Calu3 (cell line): Measurements from ENCODE around the gene MOCS2. TPM values are rescaled to one million over a fixed set of nuclear protein-coding genes. Genes with fewer than 3 reads are reported as not detected.

ENCODE experiments used
- BruUV-seq: library from RNA; stranded (reverse); fragments of 400-500 nt; replicated peaks from 2 replicates; lab custom pipeline; 2021; lab: Mats Ljungman, UMichigan
- CTCF ChIA-PET: fragments of 300-600 bp; sonication (Branson Sonifier 250); formaldehyde crosslinking; loops from one replicate; lab custom pipeline; 2022; ENCODE audit warnings: antibody characterized with exemption; lab: Charles Lee
- DNase-seq: peaks from one replicate; pipeline ENCODE4 v3.0.0; 2022
- H3K27ac Mint-ChIP-seq: one replicate; pipeline ENCODE4 v1.8.0; 2022; ENCODE audit warnings: mixed read lengths; ENCODE audit not compliant: unreplicated experiment
- H3K27me3 Mint-ChIP-seq: one replicate; pipeline ENCODE4 v1.8.0; 2022; ENCODE audit warnings: mixed read lengths; ENCODE audit not compliant: unreplicated experiment
- H3K36me3 Mint-ChIP-seq: one replicate; pipeline ENCODE4 v1.8.0; 2022; ENCODE audit warnings: mild to moderate bottlenecking, moderate library complexity, mixed read lengths; ENCODE audit not compliant: insufficient read depth, unreplicated experiment
- H3K4me1 Mint-ChIP-seq: one replicate; pipeline ENCODE4 v1.8.0; 2022; ENCODE audit warnings: mild to moderate bottlenecking, low read depth, mixed read lengths; ENCODE audit not compliant: unreplicated experiment
- H3K4me3 Mint-ChIP-seq: one replicate; pipeline ENCODE4 v1.8.0; 2022; ENCODE audit warnings: mild to moderate bottlenecking, low read depth, moderate library complexity, mixed read lengths; ENCODE audit not compliant: unreplicated experiment
- H3K9me3 Mint-ChIP-seq: one replicate; pipeline ENCODE4 v1.8.0; 2022; ENCODE audit warnings: low read depth, mixed read lengths; ENCODE audit not compliant: unreplicated experiment
- intact Hi-C: fragments of 100-400 bp; cut with micrococcal nuclease; formaldehyde crosslinking; loops from one replicate; pipeline ENCODE4 v1.10.0; 2022; ENCODE audit not compliant: unreplicated experiment
- total RNA-seq: library from RNA; stranded (reverse); gene quantifications from 2 replicates; pipeline ENCODE4 v1.2.3, GENCODE V29; 2022
- TF ChIP-seq, protein P1 (sequence below): fragments of 200-600 bp; IDR thresholded peaks from one replicate; pipeline ENCODE4 v1.8.0; 2022; ENCODE audit warnings: antibody characterized with exemption; ENCODE audit not compliant: unreplicated experiment

The MOCS2 gene
- total RNA-seq, 1 experiment from 2014 or later: 42.6 TPM

DNA sequence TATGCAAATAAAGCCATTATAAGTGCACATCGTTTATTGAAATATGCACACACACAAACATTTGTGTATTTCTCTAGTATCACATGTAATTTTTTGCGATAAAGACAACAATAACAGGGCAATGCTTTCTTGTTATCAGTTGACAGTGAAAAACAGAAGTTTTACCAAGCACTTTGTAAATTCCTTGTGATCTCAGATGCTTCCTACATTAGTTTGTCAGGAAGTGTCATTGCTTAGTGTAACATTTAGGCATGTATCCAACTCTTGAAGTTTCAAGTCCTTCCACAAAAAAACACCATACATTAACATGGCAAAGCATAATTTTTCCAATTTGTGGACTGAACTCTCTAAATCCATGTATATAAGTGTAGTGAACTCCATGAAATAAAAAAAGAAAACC, 46.4 kb downstream of the MOCS2 start:
- Mint-ChIP-seq H3K4me1 (no peaks in the 10 kb centered on the region), H3K27me3 (no peaks in the 10 kb centered on the region), H3K9me3 (no peaks in the 10 kb centered on the region), H3K4me3 (no peak overlapping the region), H3K27ac (no peak overlapping the region), H3K36me3 (peaks cover 31% of the 10 kb centered on the region)
- TF ChIP-seq, protein P1, sequence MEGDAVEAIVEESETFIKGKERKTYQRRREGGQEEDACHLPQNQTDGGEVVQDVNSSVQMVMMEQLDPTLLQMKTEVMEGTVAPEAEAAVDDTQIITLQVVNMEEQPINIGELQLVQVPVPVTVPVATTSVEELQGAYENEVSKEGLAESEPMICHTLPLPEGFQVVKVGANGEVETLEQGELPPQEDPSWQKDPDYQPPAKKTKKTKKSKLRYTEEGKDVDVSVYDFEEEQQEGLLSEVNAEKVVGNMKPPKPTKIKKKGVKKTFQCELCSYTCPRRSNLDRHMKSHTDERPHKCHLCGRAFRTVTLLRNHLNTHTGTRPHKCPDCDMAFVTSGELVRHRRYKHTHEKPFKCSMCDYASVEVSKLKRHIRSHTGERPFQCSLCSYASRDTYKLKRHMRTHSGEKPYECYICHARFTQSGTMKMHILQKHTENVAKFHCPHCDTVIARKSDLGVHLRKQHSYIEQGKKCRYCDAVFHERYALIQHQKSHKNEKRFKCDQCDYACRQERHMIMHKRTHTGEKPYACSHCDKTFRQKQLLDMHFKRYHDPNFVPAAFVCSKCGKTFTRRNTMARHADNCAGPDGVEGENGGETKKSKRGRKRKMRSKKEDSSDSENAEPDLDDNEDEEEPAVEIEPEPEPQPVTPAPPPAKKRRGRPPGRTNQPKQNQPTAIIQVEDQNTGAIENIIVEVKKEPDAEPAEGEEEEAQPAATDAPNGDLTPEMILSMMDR: no peak
- DNase-seq: no peak
- BruUV-seq: no TSS peak
- intact Hi-C loops: no loop called here
- CTCF ChIA-PET: no interaction called here

DNA sequence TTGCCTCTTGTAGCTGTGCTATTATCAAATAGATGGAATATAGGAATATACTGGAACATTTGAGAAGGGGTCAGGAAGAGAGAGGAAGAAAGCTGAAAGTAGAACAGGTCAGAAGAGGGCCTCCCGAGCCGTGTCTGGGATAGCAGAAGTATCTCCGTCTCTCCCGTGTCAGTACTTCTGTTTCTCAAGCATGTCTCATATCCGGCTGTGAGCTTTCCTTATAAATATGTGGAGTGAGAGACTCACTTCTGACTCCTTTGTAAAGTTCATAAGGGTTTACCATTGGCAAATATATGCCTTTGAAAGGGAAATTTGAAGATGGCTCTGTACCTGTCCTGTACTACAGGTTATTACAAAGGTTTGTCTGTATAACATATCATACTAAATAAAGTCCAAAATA, 50.3 kb downstream of the MOCS2 start:
- TF ChIP-seq, protein P1: no peak
- Mint-ChIP-seq H3K4me3 (no peak overlapping the region), H3K9me3 (no peaks in the 10 kb centered on the region), H3K27me3 (no peaks in the 10 kb centered on the region), H3K36me3 (peaks cover 29% of the 10 kb centered on the region), H3K27ac (no peak overlapping the region), H3K4me1 (no peaks in the 10 kb centered on the region)
- BruUV-seq: no TSS peak
- CTCF ChIA-PET: no interaction called here
- intact Hi-C loops: no loop called here
- no peak for DNase-seq

DNA sequence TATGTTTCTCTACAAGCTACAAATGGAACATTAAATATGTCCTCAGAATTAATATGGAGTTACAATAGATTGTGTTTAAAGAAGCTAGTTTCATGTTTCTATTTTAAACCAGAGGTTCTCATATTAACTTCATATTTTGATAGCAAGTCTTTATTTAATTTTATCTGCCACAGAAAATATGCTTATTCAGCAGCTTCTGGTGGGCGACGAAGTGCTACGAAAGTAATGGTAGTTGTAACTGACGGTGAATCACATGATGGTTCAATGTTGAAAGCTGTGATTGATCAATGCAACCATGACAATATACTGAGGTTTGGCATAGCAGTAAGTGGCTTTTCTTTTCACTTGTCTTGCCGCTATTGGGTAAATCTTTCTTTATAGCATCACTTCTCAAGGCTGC, 54.2 kb downstream of the MOCS2 start:
- H3K4me3 Mint-ChIP-seq: no peak overlapping the region
- H3K27me3 Mint-ChIP-seq: no peaks in the 10 kb centered on the region
- CTCF ChIA-PET: no interaction called here

DNA sequence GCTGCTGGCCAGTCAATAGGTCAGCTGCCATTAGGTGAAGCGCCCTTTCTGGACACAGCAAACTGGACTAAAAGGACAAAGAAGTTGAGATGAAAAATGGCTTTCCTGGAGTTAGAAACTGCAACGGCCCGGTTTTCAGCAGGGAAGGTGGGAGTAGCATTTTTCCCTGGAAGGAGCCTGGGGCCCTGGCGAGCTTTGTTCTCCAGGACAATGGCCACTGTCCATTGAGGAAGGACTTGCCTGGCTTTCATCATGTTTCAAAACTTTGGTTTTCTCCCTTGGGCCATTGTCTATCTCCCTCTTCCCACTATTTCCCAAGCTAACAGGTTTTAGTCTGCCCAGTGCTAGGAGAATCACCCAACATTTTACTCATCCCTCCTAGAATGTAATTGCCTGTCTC, 56.2 kb downstream of the MOCS2 start:
- no peak overlapping the region for H3K27ac Mint-ChIP-seq

More for the DNA sequence above, 54.2 kb downstream of the MOCS2 start:
- H3K27ac Mint-ChIP-seq: no peak overlapping the region
- H3K36me3 Mint-ChIP-seq: peaks cover 21% of the 10 kb centered on the region
- no peak for DNase-seq
- no peaks in the 10 kb centered on the region for H3K9me3 Mint-ChIP-seq
- no TSS peak for BruUV-seq
- TF ChIP-seq, protein P1: no peak
- H3K4me1 Mint-ChIP-seq: no peaks in the 10 kb centered on the region
- intact Hi-C loops: no loop called here

More for the DNA sequence above, 56.2 kb downstream of the MOCS2 start:
- TF ChIP-seq, protein P1: no peak
- CTCF ChIA-PET: no interaction called here
- no peak for DNase-seq
- H3K36me3 Mint-ChIP-seq: peaks cover 28% of the 10 kb centered on the region
- no peaks in the 10 kb centered on the region for H3K27me3 Mint-ChIP-seq
- intact Hi-C loops: no loop called here
- no peaks in the 10 kb centered on the region for H3K4me1 Mint-ChIP-seq
- H3K9me3 Mint-ChIP-seq: no peaks in the 10 kb centered on the region
- BruUV-seq: no TSS peak
- H3K4me3 Mint-ChIP-seq: no peak overlapping the region
